CD4-positive, alpha-beta T cell treated with Interleukin-6 at 100 ng/mL for 8 hours (primary cell): ENCODE data around the gene IL31RA.

ENCODE experiments used
- DNase-seq: peaks from one replicate; pipeline ENCODE4 v3.0.0-alpha.2; 2020; ENCODE audit warnings: mixed read lengths, low spot score

The IL31RA gene

DNA sequence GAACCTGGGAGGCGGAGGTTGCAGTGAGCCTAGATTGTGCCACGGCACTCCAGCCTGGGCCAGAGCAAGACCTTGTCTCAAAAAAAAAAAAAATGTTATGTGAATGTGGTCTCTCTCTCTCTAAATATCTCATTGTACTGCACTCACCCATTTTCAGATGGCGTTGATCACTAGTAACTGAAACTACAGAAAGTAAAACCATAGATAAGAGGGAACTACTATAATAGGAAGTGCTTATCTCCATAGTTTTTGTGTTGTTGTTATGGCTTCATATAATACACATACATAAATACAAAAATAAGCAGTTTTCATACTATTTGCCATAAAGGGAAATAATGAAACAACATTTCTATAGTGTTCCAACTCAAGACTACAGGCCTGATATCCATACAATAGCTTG is 9.1 kb downstream of the IL31RA start:
- no peak for DNase-seq

DNA sequence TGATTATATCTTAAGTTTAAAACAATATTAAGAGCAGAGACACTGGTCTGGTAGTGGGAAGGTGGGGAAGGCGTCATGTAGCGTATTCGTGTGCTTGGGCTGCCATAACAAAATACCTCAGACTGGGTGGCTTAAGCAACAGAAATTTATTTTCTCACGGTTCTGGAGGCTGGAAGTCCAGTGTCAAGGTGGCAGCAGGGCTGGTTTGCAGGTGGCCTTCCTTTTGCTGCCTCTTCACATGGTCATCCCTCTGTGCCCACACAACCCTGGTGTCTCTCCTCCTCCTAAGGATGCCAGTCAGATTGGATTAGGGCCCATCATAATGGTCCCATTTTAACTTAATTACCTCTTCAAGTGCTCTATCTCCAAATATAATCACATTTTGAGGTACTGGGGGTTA is 9.6 kb downstream of the IL31RA start:
- DNase-seq, result no peak

DNA sequence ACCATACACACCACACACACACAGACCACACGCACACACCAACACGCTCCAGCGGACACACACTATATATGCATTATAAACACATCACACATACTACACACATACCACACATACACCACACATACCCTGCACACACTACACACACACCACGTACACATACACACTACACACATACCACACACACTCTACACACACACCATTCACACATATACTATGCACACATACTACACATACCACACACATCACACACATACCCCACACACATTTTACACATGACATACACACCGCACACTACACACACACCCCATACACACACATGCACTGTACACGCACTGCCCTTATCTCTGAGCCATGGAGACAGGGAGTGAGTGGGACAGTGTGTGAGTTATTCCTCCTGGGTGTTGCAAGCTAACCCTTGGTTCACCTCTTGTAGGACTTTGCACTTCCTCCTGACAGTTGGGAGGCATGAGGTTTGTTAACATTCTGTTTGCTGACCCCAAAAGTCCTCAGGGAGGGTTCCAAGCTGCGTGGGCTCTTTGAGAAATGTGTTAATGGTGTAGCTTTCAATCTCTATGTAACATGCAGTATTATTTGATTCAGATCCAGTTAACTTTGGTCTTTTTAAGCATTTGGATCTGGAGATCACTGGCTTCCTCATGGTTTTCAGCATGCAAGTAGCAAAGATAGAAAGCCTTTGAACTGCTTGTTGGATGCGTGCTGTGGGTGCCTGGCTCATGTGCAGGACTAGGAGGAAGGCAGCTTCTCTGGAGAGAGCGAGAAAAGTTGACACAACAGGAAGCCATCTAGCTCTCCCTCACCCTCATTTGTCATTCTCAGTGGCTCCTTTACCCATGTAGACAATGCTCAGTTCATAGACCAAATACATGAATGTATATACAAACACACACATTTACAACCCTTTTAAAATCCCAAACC is 13.7 kb downstream of the IL31RA start:
- DNase-seq, result no peak

DNA sequence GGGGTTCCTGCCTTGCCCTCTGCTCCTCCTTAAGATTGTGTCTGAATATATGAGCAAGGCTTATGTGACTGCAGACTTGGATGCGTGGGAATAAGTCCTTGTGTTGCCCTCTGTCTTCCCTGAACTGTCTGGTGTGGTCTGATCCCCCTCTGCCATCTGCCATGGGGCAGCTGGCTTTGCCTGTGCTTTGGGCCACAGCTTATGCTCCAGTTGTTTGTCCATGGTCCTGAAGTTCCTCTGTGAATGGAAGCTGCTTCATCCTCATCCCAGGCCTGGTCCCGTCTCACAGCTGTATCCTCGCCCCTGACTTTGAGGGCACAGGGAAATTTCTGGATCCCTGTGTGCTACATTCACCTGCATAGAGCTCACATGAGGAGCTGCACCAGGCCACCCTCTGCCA is 14.7 kb downstream of the IL31RA start:
- no peak for DNase-seq

DNA sequence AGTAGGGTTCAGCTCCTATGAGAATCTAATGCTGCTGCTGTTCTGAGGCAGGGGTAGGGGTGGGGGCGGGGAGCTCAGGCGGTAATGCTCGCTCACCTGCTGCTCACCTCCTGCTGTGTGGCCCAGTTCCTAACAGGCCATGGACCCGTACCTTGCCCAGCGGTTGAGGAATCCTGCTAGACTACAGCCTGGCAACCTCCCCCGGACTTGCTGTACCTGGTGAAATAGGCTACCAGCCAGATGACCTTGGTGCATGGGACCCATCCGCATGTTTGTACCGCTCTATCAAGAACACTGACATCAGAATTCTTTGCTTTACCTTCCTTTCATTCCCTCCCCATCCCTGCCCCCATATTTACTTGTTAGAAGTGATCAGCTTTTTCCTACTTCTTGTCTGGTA is 15.3 kb downstream of the IL31RA start:
- no peak for DNase-seq

DNA sequence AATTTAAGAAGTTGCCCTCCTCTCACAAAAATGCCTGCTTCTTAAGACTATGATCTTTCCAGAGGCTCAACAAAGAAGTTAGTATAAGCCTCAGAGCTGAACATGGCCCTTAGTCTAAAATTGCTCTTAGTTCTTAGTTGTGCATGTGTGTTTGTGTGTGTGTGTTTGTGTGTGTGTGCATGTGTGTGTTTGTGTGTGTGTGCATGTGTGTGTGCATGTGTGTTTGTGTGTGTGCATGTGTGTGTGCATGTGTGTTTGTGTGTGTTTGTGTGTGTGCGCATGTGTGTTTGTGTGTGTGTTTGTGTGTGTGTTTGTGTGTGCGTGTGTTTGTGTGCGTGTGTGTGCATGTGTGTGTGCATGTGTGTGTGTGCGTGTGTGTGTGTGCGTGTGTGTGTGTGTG is 15.8 kb downstream of the IL31RA start:
- DNase-seq, result no peak

DNA sequence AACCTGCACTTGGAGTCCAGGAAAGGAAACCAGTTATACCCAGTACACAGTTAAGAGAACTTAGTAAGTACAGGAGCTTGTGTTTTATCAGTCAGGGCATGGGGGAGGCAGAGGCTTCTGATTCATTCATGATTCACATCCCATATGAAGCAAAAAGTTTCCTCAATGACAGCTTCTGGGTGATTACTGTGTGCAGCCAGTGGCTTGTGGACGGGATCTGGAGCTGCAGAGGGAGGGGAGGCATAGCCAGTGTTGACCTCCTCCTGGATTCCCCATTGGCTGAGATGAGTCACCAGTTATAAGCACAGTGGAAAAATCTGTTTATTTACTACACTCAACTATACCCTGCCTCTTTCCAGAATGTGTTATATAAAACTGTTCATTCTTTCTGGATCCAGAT is 17.7 kb downstream of the IL31RA start:
- DNase-seq, result no peak

DNA sequence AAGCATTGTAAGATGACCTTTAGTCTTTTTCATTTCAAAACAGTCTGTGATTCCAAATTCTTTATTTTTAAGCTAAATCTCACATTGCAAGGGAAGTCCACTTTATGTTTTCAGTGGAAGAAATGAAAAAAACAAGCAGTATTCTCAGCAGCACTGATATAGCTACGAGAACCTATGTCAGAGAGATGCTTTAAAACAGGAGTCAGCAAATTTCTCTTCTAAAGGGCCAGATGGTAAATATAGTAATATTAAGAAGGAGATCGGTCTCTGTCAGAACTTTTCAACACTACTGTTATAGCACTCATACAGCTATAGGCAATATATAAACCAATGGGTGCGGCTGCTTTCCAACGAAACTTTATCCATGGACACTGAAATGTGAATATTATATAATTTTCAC is 18.7 kb downstream of the IL31RA start:
- no peak for DNase-seq

DNA sequence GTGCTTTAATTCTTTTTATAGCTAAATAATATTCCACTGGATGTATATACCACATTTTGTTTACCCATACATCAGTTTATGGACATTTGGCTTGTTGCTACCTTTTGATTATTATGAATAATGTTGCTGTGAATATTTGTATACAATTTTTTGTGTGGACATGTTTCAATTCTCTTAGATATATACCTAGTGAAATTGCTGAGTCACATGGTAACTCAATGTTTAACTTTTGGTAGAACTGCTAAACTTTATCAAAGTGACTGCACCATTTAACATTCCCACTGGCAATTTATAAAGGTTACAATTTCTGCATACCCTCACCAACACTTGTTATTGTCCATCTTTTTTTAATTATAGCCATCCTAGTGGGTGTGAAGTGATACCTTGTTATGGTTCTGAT is 22.1 kb downstream of the IL31RA start:
- DNase-seq, result no peak

DNA sequence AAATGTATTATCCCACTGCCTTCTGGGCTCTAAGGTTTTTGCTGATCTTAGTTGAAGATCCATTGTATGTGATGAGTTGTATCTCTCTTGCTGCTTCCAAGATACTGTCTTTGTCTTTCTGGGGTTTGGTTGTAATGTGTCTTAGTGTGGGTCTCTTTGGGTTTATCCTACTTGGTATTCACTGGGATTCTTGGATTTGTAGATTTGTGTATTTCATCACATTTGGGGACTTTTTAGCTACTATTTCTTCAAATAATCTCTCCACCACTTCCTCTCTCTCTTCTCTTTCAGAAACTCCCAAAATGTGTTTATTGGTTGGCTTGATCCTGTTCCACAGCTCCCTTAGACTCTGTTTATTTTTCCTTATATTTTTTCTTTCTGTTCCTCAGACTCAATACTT is 26.5 kb downstream of the IL31RA start:
- no peak for DNase-seq

DNA sequence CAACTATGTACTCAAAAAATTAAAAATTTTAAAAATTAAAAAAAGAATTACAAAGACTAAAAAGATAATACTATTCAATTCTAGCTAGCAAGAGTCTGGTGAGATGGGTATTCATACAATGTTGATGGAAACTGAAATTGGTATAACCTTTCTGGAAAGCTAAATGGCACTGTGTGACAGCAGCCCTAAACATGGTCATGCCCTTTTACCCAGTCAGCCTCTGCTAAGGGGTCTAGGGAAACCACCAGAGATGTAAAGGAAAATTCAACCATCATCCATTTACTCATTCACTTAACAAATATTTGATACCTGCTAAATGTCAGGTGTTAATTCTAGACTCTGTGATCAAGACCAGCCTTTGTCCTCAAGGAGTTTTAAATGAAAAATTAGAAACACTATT is 29.3 kb downstream of the IL31RA start:
- DNase-seq, result no peak

DNA sequence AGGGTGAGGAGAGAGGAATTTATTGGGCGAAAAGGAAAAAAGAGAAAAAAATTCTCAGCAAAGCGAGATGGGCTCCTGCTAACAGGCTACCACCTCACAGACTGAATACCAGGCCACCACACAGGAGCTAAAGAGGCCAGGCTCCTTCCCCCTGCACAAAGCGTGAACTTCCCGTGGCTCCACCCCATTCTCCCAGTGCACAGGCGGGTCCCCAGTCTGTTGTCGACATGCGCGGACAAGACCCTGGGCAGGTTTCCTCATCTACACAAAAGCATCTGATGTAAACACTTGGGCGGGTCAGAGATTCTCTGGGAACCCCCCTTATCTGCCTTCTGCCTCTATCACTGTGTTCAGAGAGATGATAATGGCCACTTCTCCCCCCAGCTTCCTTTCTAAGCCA is 34.2 kb downstream of the IL31RA start:
- no peak for DNase-seq

DNA sequence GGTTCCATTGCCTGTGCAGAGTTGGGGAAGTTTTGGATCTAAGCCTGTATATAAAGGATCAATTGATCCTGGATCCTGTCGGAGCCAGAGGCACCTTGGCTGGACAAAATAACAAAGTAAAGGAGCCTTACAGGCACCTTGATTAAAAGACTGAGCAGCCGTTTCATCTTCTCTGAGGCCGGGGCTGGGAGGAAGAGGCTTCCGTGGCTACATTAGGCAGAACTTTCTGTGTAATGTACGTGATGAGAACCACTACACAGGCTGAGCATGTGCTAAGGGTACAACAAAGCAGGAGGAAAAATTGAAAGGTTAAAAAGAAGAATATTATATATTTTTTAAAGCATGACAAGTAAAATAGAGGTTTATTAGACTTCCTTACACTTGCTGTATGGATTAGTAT is 37.0 kb downstream of the IL31RA start:
- DNase-seq, result no peak

DNA sequence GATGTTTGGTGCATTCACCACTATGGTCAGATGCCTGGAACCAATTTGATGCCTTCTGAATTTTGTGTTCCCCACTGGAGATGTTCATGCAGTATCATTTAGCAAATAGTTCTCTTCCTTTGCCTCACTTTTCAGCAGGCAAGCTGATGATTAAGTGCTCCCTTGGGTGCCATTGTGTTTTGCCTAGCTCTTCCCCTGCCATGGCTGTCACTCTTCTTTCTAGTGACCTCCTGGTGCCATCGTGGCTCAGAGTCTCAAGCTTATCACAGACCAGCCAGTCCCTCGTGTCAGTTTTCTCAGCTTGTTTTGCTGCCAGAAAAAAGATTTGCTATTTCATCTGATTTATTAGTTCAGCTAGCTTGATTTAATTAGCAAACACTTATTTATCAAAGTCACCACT is 41.3 kb downstream of the IL31RA start:
- no peak for DNase-seq

DNA sequence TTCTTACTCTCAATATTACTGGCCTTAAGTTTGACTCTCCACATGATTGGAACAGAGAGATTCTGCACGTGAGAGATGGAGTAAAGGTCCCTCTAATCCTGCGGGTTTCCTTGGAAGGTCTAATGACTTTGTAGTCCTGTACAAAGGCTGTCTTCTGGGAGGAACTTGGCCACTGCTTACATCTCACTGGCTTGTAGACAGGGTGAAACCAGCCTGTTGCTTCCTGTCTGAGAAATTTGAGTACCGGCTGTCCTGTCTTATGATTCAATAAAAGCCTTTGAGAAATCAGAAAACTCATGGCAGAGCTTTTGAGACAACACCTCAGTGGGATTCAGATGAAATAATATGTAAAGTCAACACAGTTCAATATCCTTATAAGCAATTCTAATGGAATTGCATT is 43.0 kb downstream of the IL31RA start:
- no peak for DNase-seq

DNA sequence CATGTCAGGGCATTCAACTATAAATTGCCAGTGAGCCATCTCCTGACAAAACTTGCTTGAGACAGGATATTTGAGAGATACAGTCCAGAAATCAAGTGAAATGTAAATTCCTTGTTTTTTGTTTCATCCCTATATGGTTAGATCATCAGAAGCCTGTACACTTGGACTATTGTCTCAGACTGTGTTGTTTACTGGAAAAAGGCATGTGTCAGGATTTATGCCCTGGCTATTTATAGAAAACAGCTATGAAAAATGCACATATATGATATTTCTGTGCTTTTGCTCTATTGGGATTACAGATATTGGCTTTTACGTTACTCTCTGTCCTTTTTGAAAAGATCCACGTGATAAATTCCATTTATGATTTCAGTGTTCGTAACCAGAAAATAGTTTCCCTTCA is 44.2 kb downstream of the IL31RA start:
- DNase-seq, result no peak

DNA sequence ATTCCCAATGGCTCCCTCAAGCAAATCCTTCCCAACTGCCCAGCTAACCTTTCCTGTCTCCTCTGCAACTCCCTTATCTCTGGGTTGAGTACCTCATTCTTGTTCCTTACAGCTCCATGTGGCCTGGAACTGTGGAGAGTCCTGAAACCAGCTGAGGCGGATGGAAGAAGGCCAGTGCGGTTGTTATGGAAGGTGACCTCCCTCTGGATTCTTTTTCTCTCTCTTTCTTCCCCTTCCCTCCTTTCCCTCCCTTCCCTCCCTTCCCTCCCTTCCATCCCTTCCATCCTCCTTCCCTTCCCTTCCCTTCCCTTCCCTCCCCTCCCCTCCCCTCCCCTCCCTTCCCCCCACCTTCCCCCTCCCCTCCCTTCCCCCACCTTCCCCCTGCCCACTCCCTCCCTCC is 45.1 kb downstream of the IL31RA start:
- no peak for DNase-seq

DNA sequence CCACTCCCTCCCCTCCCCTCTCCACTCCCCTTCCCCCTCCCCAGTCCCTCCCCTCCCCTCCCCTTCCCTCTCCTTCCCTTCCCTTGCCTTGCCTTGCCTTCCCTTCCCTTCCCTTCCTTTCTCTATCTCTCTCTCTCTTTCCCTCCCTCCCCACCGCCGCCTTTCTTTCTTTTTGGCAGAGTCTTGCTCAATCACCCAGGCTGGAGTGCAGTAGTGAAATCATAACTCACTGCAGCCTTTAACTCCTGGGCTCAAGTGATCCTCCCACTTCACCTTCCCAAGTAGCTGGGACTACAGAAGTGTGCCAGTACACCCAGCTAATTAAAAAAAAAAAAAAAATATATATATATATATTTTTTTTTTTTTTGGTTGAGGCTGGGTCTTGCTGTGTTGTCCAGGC is 45.5 kb downstream of the IL31RA start:
- DNase-seq, result no peak

DNA sequence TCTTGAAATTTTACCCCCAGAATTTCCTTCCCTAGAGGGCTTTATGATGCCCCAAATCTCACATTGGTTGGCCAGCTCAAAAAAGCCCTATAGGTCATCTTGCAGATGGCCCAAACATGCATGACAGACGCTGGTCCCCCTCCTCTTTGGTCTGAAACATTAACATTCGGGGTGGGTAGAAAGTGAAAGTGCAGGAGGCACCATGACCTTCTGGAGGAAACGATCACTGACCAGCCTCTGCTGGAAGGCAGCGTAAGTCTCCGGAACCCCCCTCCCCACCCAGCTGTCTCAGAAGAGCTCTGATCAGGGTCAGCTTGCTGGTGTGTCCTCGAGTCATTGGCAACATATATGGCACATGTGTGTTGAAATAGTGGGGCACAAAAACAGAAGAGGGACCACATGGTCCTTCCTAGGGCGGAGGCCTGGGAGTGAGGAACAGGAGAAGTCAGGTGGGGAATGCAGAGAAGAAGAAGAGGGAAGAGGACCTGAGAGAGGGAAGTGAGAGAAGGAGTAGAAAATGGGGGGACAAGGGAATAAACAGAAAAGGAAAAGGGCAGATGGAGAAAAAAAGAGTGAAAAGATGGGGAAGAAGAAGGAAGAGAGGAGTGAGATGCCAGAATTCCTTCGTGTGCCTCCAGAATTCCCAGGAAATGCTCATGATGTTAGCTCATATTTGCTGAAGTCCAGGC is 46.2 kb downstream of the IL31RA start:
- no peak for DNase-seq

DNA sequence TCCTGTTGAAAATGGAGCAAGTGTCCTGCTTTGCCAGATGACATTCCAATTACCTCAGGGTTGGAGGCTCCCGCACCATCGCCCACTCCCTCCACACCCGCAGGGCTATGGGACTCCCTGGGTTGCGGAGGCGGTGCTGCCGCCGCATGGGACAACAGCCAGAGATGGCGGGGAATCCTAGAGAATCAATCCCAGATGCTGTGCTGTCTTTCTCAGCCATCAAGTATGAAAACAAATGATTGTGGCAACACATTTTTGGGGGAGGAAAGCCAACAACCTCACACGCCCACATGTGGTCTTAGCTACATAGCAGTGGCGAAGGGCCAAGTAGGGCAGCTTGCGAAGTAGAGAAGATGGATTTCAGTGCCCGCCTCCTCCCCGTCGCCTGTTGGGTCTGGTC is 46.7 kb downstream of the IL31RA start:
- no peak for DNase-seq

DNA sequence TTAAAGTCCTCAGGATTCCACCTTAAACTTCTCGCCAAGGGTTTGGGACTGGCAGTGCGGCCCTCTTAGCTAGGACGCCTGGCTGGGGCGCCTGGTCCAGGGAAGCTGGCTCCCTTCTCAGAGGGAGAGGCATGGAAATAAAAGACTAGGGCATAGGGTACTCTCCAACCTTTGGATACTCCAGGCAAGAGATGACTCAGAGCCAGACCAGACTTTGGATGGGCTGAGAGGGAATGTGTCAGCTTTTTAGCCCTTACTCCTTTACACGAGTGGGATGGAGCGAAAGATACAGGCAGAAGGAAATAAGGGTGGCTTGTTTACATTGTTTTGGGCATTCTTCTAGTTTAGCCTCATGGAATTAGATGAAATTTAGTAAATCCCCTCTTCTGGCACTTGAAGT is 48.2 kb downstream of the IL31RA start:
- DNase-seq, result no peak

DNA sequence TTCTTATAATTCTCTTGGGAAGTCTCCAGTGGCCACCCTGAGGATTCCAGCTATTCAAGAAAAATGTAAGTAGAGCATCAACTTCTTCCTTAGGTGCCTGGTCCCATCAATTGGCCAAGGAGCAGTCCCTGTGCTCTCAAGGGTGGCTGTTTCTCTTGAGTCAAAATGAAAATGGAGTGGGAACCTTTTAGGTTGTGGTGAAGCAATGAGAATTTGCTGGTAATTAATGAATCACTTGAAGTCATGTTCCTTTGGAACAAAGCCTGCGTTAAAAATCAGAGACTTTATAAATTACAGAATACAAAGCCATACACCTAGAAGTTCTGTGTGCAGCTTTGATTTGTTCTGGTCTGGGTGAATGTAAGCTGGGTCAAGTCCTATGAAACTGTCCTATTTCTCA is 48.9 kb downstream of the IL31RA start:
- no peak for DNase-seq

DNA sequence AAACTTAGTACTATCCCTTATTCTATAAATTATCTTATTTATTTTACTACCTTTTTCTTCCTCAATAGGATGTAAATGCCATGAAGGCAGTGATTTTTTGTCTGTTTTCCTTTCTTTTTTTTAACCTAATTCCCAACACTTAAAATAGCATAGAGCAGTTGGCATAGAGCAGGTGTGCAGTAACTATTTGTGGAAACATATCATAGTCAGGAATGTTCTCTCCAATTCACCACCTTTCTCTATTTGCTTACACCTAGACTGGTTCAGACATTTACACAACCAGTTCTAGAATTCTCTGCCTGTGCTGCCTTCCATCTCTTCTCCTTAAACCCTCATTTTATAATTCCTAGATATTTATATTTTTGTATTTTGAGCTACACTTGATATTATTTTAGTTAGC is 49.6 kb downstream of the IL31RA start:
- no peak for DNase-seq

DNA sequence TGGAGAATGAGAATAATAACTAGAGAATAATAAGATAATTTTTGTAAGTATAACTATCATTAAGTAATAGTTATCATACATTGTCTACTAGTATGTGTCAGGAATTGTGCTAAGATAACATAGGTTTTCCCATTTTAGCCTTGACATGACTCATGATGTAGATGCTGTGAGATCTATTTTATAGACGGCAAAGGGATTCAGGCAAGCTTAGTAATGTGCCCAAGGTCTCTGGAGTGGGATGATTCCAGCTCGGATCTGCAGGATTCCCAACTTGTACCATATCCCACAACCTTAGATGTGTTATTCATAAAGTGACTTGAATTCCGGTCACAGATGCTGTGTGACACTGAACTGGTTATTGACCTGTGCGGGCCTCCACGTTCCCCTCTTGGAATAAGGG is 51.5 kb downstream of the IL31RA start:
- DNase-seq, result no peak
